Spleen (tissue), 11 donors: ENCODE results near the gene DPF3. TPM values are rescaled to one million over a fixed set of nuclear protein-coding genes. Genes with fewer than 3 reads are reported as not detected.

Experiments
- DNase-seq: peaks from one replicate; pipeline ENCODE4 v3.0.0-alpha.2; 2020
- H3K27ac ChIP-seq, 8 donors: fragments of 200-600 bp; sonication (generic) in 7 of 8; 1 replicate in 4 of 8; 2 replicates in 4 of 8; pipeline versions ENCODE4 v1.5.0 to v1.8.0; 2016 to 2021; ENCODE audit warnings: inconsistent platforms in 4 of 8, mild to moderate bottlenecking in 4 of 8, moderate library complexity in 1 of 8
- H3K27me3 ChIP-seq, 7 donors: fragments of 200-600 bp; sonication (generic) in 6 of 7; replicated peaks in 1 of 7; 1 replicate in 4 of 7; 2 replicates in 3 of 7; pipeline versions ENCODE4 v1.5.0 to v1.8.0; 2016 to 2021; ENCODE audit warnings: inconsistent platforms in 3 of 7, mild to moderate bottlenecking in 1 of 7
- H3K36me3 ChIP-seq, 6 donors: fragments of 200-600 bp; sonication (generic) in 5 of 6; 1 replicate in 4 of 6; 2 replicates in 2 of 6; pipeline versions ENCODE4 v1.5.0 to v1.8.0; 2016 to 2021; ENCODE audit warnings: inconsistent platforms in 2 of 6
- H3K4me1 ChIP-seq, 6 donors: fragments of 200-600 bp; sonication (generic) in 5 of 6; 1 replicate in 3 of 6; 2 replicates in 3 of 6; pipeline versions ENCODE4 v1.5.0 to v1.8.0; 2016 to 2021; ENCODE audit warnings: inconsistent platforms in 3 of 6
- H3K4me3 ChIP-seq, 8 donors: fragments of 200-600 bp; sonication (generic) in 7 of 8; 1 replicate in 4 of 8; 2 replicates in 4 of 8; pipeline versions ENCODE4 v1.5.0 to v1.8.0; 2016 to 2021; ENCODE audit warnings: inconsistent platforms in 4 of 8, mild to moderate bottlenecking in 4 of 8, moderate library complexity in 2 of 8
- H3K9me3 ChIP-seq, 8 donors: fragments of 200-600 bp; sonication (generic) in 7 of 8; 1 replicate in 4 of 8; 2 replicates in 4 of 8; pipeline versions ENCODE4 v1.5.0 to v1.8.0; 2016 to 2021; ENCODE audit warnings: inconsistent platforms in 4 of 8
- POLR2A ChIP-seq, 3 donors: fragments of 450-650 bp; IDR thresholded peaks; one replicate each; pipeline ENCODE4 v1.5.1; 2017; ENCODE audit warnings: antibody characterized with exemption in 3 of 3, mild to moderate bottlenecking in 1 of 3
- POLR2AphosphoS5 ChIP-seq, 3 donors: sonication (generic); formaldehyde crosslinking; IDR thresholded peaks; one replicate each; pipeline ENCODE4 v1.5.1; 2017; ENCODE audit warnings: antibody characterized with exemption in 3 of 3
- WGBS, 5 donors: extraction: QIAGEN DNeasy Blood & Tissue Kit in 3 of 5; methylation state at CpG; one replicate each; pipeline versions ENCODE4 v1.1.5 to v1.1.7; 2013 to 2018; 5-methylcytosine and 5-hydroxymethylcytosine counted together
- intact Hi-C: fragments of 100-400 bp; cut with DNase I; formaldehyde crosslinking; loops from one replicate; pipeline ENCODE4 v1.15.0; 2023; ENCODE audit warnings: low total_unique reads
- polyA plus RNA-seq, 3 donors: library from polyadenylated mRNA; stranded (reverse); fragments of 200-250 nt; gene quantifications; one replicate each; pipeline ENCODE4 v1.2.1, GENCODE V29; 2013
- total RNA-seq, 7 donors: library from RNA; depleted of rRNA in 3 of 7; stranded (reverse); fragments of >200 nt in 3 of 7; fragmentation: NEBNext Ultra II Directional in 4 of 7; extraction: Animal tissue kit (Norgen Biotek cat#: 25700) in 4 of 7; gene quantifications; one replicate each; pipeline versions ENCODE4 v1.1.0 to v1.2.1, GENCODE V29; 2016 to 2021
- TF ChIP-seq, protein P1 (sequence below), 11 experiments: fragments of 200-600 bp in 7 of 11; fragments of 450-650 bp in 4 of 11; sonication (generic) in 4 of 11; IDR thresholded peaks in 8 of 11; conservative IDR thresholded peaks in 3 of 11; 1 replicate in 7 of 11; 2 replicates in 4 of 11; pipeline versions ENCODE4 v1.4.0 to v1.8.0; 2016 to 2021; ENCODE audit warnings: antibody characterized with exemption in 11 of 11, inconsistent platforms in 4 of 11, mild to moderate bottlenecking in 1 of 11
- donor health status: healthy with polysubstance abuse.
- donor health status: DM: no; HTN: no; CAD: no; lungs with moderate emphysema.
- donor health status: DM: no; HTN: no; CAD: no.
- donor health status: Bipolar disorder and iron deficiency.
- donor health status: healthy.
- donor health status: DM: no; HTN: no; CAD: no.
- donor health status: DM: yes; HTN: yes; CAD: no.

The DPF3 gene
- total and polyA plus RNA-seq, 10 donors = 0.76 to 8.9 (median 3.0) TPM

DNA sequence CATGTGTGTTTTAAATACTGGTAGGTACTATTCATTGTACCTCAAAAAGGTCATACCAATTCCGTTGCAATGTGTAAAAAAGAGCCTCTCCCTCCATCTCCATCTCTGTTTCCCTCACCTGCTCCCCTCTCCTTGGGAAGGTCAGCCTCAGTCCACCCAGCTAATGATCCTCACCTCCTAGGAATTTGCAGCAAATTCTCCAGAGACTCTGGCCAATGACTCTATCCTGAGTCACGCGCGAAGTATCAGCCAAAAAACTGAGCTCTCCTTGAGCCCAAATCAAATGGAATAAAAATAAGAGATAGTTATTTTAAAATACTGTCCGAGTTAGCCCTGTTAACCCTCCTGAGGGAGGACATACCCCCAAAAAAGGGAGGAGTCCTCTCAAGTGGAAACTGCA lies 148.4 kb downstream of the DPF3 start:
- TF ChIP-seq POLR2AphosphoS5 (IDR thresholded peaks at IDR 0.05) = no peak
- TF ChIP-seq POLR2A (IDR thresholded peaks at IDR 0.05) = no peak
- TF ChIP-seq, protein P1, sequence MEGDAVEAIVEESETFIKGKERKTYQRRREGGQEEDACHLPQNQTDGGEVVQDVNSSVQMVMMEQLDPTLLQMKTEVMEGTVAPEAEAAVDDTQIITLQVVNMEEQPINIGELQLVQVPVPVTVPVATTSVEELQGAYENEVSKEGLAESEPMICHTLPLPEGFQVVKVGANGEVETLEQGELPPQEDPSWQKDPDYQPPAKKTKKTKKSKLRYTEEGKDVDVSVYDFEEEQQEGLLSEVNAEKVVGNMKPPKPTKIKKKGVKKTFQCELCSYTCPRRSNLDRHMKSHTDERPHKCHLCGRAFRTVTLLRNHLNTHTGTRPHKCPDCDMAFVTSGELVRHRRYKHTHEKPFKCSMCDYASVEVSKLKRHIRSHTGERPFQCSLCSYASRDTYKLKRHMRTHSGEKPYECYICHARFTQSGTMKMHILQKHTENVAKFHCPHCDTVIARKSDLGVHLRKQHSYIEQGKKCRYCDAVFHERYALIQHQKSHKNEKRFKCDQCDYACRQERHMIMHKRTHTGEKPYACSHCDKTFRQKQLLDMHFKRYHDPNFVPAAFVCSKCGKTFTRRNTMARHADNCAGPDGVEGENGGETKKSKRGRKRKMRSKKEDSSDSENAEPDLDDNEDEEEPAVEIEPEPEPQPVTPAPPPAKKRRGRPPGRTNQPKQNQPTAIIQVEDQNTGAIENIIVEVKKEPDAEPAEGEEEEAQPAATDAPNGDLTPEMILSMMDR (IDR thresholded peaks at IDR 0.05 in 8 of 11, conservative IDR thresholded peaks at IDR 0.05 in 3 of 11) = no peak
- DNase-seq = no peak
- Histone ChIP-seq H3K27ac (no peak overlapping the region), H3K4me1 (no peaks in the 10 kb centered on the region), H3K4me3 (no peak overlapping the region), H3K36me3 (no peaks in the 10 kb centered on the region), H3K27me3 (no peaks in the 10 kb centered on the region), H3K9me3 (peaks cover 0 to 18% (median 10%) of the 10 kb centered on the region in 8 donors)
- 77 to 82% (median 78%) methylated on average over 5 of the region's 5 CpGs for WGBS, 5 donors
- intact Hi-C loops = no loop called here

- no peaks in the 10 kb centered on the region for H3K4me1 ChIP-seq
- H3K36me3 ChIP-seq = no peaks in the 10 kb centered on the region
- H3K27ac ChIP-seq = no peak overlapping the region
- intact Hi-C loops = no loop called here
- peaks cover 0 to 18% (median 10%) of the 10 kb centered on the region in 8 donors for H3K9me3 ChIP-seq
- no peak overlapping the region for H3K4me3 ChIP-seq
- TF ChIP-seq, protein P1 (IDR thresholded peaks at IDR 0.05 in 8 of 11, conservative IDR thresholded peaks at IDR 0.05 in 3 of 11) = no peak
- no peaks in the 10 kb centered on the region for H3K27me3 ChIP-seq
- 83 to 90% (median 89%) methylated on average over 8 of the region's 8 CpGs for WGBS, 5 donors
- DNase-seq = no peak
These were observed 149.3 kb downstream of the DPF3 start for GRCh38 chr14:72744416-72745120.

DNA sequence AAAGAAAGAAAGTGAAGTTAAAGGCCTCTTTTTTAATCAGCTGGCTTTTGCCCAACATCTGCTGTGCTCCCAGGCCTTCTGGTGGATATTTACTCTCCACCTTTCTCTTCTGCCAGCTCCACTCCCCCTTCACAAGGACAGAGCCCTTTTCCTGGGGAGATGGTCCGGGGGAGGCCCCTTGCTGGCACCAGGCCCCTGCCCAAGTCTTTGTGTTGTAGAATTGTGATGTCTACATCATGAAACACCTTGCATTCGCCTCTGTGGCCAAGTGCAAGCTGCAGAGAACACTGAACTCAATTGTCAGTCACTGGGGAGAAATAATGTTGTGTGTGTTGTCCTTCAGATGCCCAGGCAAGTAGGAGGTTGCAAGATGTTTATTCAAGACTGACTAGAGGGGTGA lies 150.3 kb downstream of the DPF3 start:
- intact Hi-C loops = no loop called here
- TF ChIP-seq, protein P1 (IDR thresholded peaks at IDR 0.05 in 8 of 11, conservative IDR thresholded peaks at IDR 0.05 in 3 of 11) = no peak
- TF ChIP-seq POLR2A (IDR thresholded peaks at IDR 0.05) (no peak), POLR2AphosphoS5 (IDR thresholded peaks at IDR 0.05) (no peak)
- Histone ChIP-seq H3K36me3 (no peaks in the 10 kb centered on the region), H3K27ac (no peak overlapping the region), H3K9me3 (peaks cover 0 to 13% (median 10%) of the 10 kb centered on the region in 8 donors), H3K27me3 (no peaks in the 10 kb centered on the region), H3K4me1 (no peaks in the 10 kb centered on the region), H3K4me3 (no peak overlapping the region)
- 68 to 85% (median 70%) methylated on average over 2 of the region's 2 CpGs for WGBS, 5 donors
- no peak for DNase-seq

- H3K4me1 ChIP-seq = no peaks in the 10 kb centered on the region
These were observed 151.1 kb downstream of the DPF3 start for GRCh38 chr14:72742838-72743195.

More at GRCh38 chr14:72742838-72743195, 151.1 kb downstream of the DPF3 start:
- Histone ChIP-seq H3K4me3 (no peak overlapping the region), H3K27me3 (no peaks in the 10 kb centered on the region), H3K36me3 (no peaks in the 10 kb centered on the region), H3K9me3 (peaks cover 0 to 5% (median 2%) of the 10 kb centered on the region in 8 donors), H3K27ac (no peak overlapping the region)
- DNase-seq = no peak
- intact Hi-C loops = no loop called here
- TF ChIP-seq, protein P1 (IDR thresholded peaks at IDR 0.05 in 8 of 11, conservative IDR thresholded peaks at IDR 0.05 in 3 of 11) = no peak
- TF ChIP-seq POLR2AphosphoS5 (IDR thresholded peaks at IDR 0.05) = no peak
- no peak for TF ChIP-seq POLR2A (IDR thresholded peaks at IDR 0.05)
- WGBS, 5 donors = 90 to 96% (median 93%) methylated on average over 10 of the region's 10 CpGs
